Caco-2 (cell line): ENCODE measurements around the gene NECTIN1. TPM values are rescaled to one million over a fixed set of nuclear protein-coding genes. Genes with fewer than 3 reads are reported as not detected.

Experiments used
- BruUV-seq: library from RNA; stranded (reverse); fragments of 400-500 nt; replicated peaks from 2 replicates; lab custom pipeline; 2021; lab: Mats Ljungman, UMichigan
- CTCF ChIA-PET: fragments of 300-600 bp; sonication (Branson Sonifier 250); formaldehyde crosslinking; loops from one replicate; lab custom pipeline; 2022; ENCODE audit warnings: antibody characterized with exemption; lab: Charles Lee
- POLR2A ChIA-PET: fragments of 300-600 bp; sonication (Branson Sonifier 250); formaldehyde crosslinking; loops from one replicate; lab custom pipeline; 2022; ENCODE audit warnings: antibody characterized with exemption; lab: Charles Lee
- DNase-seq, 2 experiments: peaks; one replicate each; pipeline versions ENCODE4 v3.0.0 to v3.0.0-alpha.2; 2020 to 2022
- H3K27me3 ChIP-seq: replicated peaks from 2 replicates; pipeline ENCODE4 v1.6.0; 2011; ENCODE audit warnings: low read length; ENCODE audit not compliant: control insufficient read depth, insufficient read depth
- H3K36me3 ChIP-seq: 2 replicates; pipeline ENCODE4 v1.5.1; 2011; ENCODE audit warnings: low read length; ENCODE audit not compliant: control insufficient read depth, insufficient read depth
- H3K4me1 ChIP-seq: fragments of 250-450 bp; sonication (Bioruptor Pico); 2 replicates; pipeline ENCODE4 v1.5.1; 2020; ENCODE audit warnings: mild to moderate bottlenecking
- H3K4me3 ChIP-seq: 2 replicates; pipeline ENCODE4 v1.5.1; 2011; ENCODE audit warnings: low read depth, mild to moderate bottlenecking, control low read depth, low read length
- H3K9me3 ChIP-seq: fragments of 250-450 bp; sonication (Bioruptor Pico); 2 replicates; pipeline ENCODE4 v1.5.1; 2020; ENCODE audit warnings: mild to moderate bottlenecking, moderate library complexity
- H3K27ac Mint-ChIP-seq: one replicate; pipeline ENCODE4 v1.8.0; 2022; ENCODE audit warnings: mixed read lengths; ENCODE audit not compliant: unreplicated experiment
- H3K27me3 Mint-ChIP-seq: one replicate; pipeline ENCODE4 v1.8.0; 2022; ENCODE audit warnings: mixed read lengths; ENCODE audit not compliant: insufficient read depth, unreplicated experiment
- H3K36me3 Mint-ChIP-seq: one replicate; pipeline ENCODE4 v1.8.0; 2022; ENCODE audit warnings: mild to moderate bottlenecking, mixed read lengths; ENCODE audit not compliant: insufficient read depth, unreplicated experiment
- H3K4me1 Mint-ChIP-seq: one replicate; pipeline ENCODE4 v1.8.0; 2022; ENCODE audit warnings: low read depth, mixed read lengths; ENCODE audit not compliant: unreplicated experiment
- H3K4me3 Mint-ChIP-seq: one replicate; pipeline ENCODE4 v1.8.0; 2022; ENCODE audit warnings: mild to moderate bottlenecking, moderate library complexity, mixed read lengths; ENCODE audit not compliant: unreplicated experiment
- H3K9me3 Mint-ChIP-seq: one replicate; pipeline ENCODE4 v1.8.0; 2022; ENCODE audit warnings: mixed read lengths; ENCODE audit not compliant: unreplicated experiment
- CTCF ChIP-seq, 2 experiments: fragments of 200-600 bp in 1 of 2; IDR thresholded peaks; 1 replicate in 1 of 2; 2 replicates in 1 of 2; pipeline versions ENCODE4 v1.5.1 to v1.8.0; 2011 to 2022; ENCODE audit warnings: antibody characterized with exemption in 1 of 2, control low read depth in 1 of 2, inconsistent platforms in 1 of 2, low read depth in 1 of 2, low read length in 1 of 2, mild to moderate bottlenecking in 1 of 2, moderate library complexity in 1 of 2; ENCODE audit not compliant: insufficient read depth in 1 of 2, severe bottlenecking in 1 of 2, unreplicated experiment in 1 of 2
- intact Hi-C: fragments of 100-400 bp; cut with micrococcal nuclease; formaldehyde crosslinking; loops from one replicate; pipeline ENCODE4 v1.10.0; 2022; ENCODE audit not compliant: unreplicated experiment
- total RNA-seq: library from RNA; stranded (reverse); gene quantifications from 2 replicates; pipeline ENCODE4 v1.2.3, GENCODE V29; 2022

NECTIN1 gene
- total RNA-seq, 1 experiment from 2014 or later: 60.1 TPM

GRCh38 chr11:119623682-119624081, 105.3 kb downstream of the NECTIN1 start:
- Mint-ChIP-seq H3K4me3 (no peak overlapping the region), H3K27ac (no peak overlapping the region), H3K4me1 (no peaks in the 10 kb centered on the region), H3K9me3 (no peaks in the 10 kb centered on the region), H3K36me3 (no peaks in the 10 kb centered on the region), H3K27me3 (peaks cover 5% of the 10 kb centered on the region)
- H3K27me3 ChIP-seq: no peaks in the 10 kb centered on the region
- intact Hi-C loops: no loop called here
- TF ChIP-seq CTCF (IDR thresholded peaks at IDR 0.05; ENCODE audit: insufficient read depth in 1 of 2, low read depth in 1 of 2, low read length in 1 of 2, severe bottlenecking in 1 of 2, unreplicated experiment in 1 of 2): no peak
- no peak overlapping the region for H3K4me3 ChIP-seq
- no peaks in the 10 kb centered on the region for H3K9me3 ChIP-seq
- no TSS peak for BruUV-seq
- POLR2A ChIA-PET: no interaction called here
- no peaks in the 10 kb centered on the region for H3K36me3 ChIP-seq
- H3K4me1 ChIP-seq: no peaks in the 10 kb centered on the region; the same call in 1 of the 2 replicates
- DNase-seq: no peak
- CTCF ChIA-PET: interaction anchor here (0.8 to 1.5 kb wide), 2 partner anchors 18 to 106 kb away, joined by 3 to 4 read pairs; partner anchors contain the start of gene NECTIN1

- Mint-ChIP-seq H3K36me3 (peaks cover 5% of the 10 kb centered on the region), H3K27ac (no peak overlapping the region), H3K27me3 (peaks cover 4% of the 10 kb centered on the region), H3K4me3 (no peak overlapping the region), H3K9me3 (no peaks in the 10 kb centered on the region), H3K4me1 (peaks cover 8% of the 10 kb centered on the region)
- DNase-seq: no peak
- CTCF ChIA-PET: no interaction called here
- no TSS peak for BruUV-seq
- Histone ChIP-seq H3K9me3 (no peaks in the 10 kb centered on the region), H3K27me3 (no peaks in the 10 kb centered on the region), H3K4me1 (peaks cover 2% of the 10 kb centered on the region; the same call in 1 of the 2 replicates), H3K36me3 (no peaks in the 10 kb centered on the region), H3K4me3 (no peak overlapping the region)
- POLR2A ChIA-PET: no interaction called here
- intact Hi-C loops: no loop called here
- no peak for TF ChIP-seq CTCF (IDR thresholded peaks at IDR 0.05; ENCODE audit: insufficient read depth in 1 of 2, low read depth in 1 of 2, low read length in 1 of 2, severe bottlenecking in 1 of 2, unreplicated experiment in 1 of 2)
Measured at GRCh38 chr11:119622454-119623143, 106.4 kb downstream of the NECTIN1 start.

- BruUV-seq: no TSS peak
- Histone ChIP-seq H3K36me3 (no peaks in the 10 kb centered on the region), H3K4me3 (no peak overlapping the region), H3K9me3 (no peaks in the 10 kb centered on the region), H3K27me3 (no peaks in the 10 kb centered on the region), H3K4me1 (peaks cover 28% of the 10 kb centered on the region)
- H3K9me3 Mint-ChIP-seq: no peaks in the 10 kb centered on the region
- intact Hi-C loops: no loop called here
- no peak for TF ChIP-seq CTCF (IDR thresholded peaks at IDR 0.05; ENCODE audit: insufficient read depth in 1 of 2, low read depth in 1 of 2, low read length in 1 of 2, severe bottlenecking in 1 of 2, unreplicated experiment in 1 of 2)
- no peak overlapping the region for H3K4me3 Mint-ChIP-seq
- peaks cover 5% of the 10 kb centered on the region for H3K36me3 Mint-ChIP-seq
- peaks cover 25% of the 10 kb centered on the region for H3K4me1 Mint-ChIP-seq
- H3K27me3 Mint-ChIP-seq: peaks cover 4% of the 10 kb centered on the region
- DNase-seq: no peak
- CTCF ChIA-PET: interaction anchor here (0.5 to 0.6 kb wide), 2 partner anchors 84 to 92 kb away, joined by 3 to 4 read pairs; no protein-coding TSS in a partner anchor
- H3K27ac Mint-ChIP-seq: no peak overlapping the region
- POLR2A ChIA-PET: no interaction called here
Measured at GRCh38 chr11:119619665-119620064, 109.3 kb downstream of the NECTIN1 start.
